Panc1 (cell line): ENCODE data around the gene ARL2BP.

Experiments used
- CTCF ChIP-seq: fragments of 450-650 bp; IDR thresholded peaks from 2 replicates; pipeline ENCODE4 v1.5.1; 2017; ENCODE audit warnings: mild to moderate bottlenecking
- POLR2AphosphoS5 ChIP-seq: IDR thresholded peaks from 2 replicates; pipeline ENCODE4 v1.6.1; 2012; ENCODE audit warnings: mild to moderate bottlenecking, low read depth, low read length, moderate library complexity
- TF ChIP-seq, protein P1 (sequence below), 2 experiments: IDR thresholded peaks; 2 replicates each; pipeline ENCODE4 v1.6.1; 2011 to 2012; ENCODE audit warnings: low read depth in 2 of 2, control low read depth in 1 of 2, low read length in 1 of 2, mild to moderate bottlenecking in 1 of 2, moderate library complexity in 1 of 2; ENCODE audit not compliant: insufficient read depth in 1 of 2

GRCh38 chr16:57216968-57217367 lies 28.1 kb upstream of the ARL2BP start:
- TF ChIP-seq CTCF: no peak
- TF ChIP-seq, protein P1, sequence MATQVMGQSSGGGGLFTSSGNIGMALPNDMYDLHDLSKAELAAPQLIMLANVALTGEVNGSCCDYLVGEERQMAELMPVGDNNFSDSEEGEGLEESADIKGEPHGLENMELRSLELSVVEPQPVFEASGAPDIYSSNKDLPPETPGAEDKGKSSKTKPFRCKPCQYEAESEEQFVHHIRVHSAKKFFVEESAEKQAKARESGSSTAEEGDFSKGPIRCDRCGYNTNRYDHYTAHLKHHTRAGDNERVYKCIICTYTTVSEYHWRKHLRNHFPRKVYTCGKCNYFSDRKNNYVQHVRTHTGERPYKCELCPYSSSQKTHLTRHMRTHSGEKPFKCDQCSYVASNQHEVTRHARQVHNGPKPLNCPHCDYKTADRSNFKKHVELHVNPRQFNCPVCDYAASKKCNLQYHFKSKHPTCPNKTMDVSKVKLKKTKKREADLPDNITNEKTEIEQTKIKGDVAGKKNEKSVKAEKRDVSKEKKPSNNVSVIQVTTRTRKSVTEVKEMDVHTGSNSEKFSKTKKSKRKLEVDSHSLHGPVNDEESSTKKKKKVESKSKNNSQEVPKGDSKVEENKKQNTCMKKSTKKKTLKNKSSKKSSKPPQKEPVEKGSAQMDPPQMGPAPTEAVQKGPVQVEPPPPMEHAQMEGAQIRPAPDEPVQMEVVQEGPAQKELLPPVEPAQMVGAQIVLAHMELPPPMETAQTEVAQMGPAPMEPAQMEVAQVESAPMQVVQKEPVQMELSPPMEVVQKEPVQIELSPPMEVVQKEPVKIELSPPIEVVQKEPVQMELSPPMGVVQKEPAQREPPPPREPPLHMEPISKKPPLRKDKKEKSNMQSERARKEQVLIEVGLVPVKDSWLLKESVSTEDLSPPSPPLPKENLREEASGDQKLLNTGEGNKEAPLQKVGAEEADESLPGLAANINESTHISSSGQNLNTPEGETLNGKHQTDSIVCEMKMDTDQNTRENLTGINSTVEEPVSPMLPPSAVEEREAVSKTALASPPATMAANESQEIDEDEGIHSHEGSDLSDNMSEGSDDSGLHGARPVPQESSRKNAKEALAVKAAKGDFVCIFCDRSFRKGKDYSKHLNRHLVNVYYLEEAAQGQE (IDR thresholded peaks at IDR 0.05; ENCODE audit: insufficient read depth in 1 of 2, low read depth in 2 of 2, low read length in 1 of 2): no peak
- TF ChIP-seq POLR2AphosphoS5: no peak
